SH-SY5Y (cell line): ENCODE data around the gene FAM118B.

Source experiments
- GATA2 ChIP-seq: IDR thresholded peaks from 2 replicates; pipeline ENCODE4 v1.6.1; 2011; ENCODE audit warnings: mild to moderate bottlenecking, low read depth, low read length
- GATA3 ChIP-seq: IDR thresholded peaks from 2 replicates; pipeline ENCODE4 v1.6.1; 2011; ENCODE audit warnings: low read depth, mild to moderate bottlenecking, low read length, moderate library complexity

DNA sequence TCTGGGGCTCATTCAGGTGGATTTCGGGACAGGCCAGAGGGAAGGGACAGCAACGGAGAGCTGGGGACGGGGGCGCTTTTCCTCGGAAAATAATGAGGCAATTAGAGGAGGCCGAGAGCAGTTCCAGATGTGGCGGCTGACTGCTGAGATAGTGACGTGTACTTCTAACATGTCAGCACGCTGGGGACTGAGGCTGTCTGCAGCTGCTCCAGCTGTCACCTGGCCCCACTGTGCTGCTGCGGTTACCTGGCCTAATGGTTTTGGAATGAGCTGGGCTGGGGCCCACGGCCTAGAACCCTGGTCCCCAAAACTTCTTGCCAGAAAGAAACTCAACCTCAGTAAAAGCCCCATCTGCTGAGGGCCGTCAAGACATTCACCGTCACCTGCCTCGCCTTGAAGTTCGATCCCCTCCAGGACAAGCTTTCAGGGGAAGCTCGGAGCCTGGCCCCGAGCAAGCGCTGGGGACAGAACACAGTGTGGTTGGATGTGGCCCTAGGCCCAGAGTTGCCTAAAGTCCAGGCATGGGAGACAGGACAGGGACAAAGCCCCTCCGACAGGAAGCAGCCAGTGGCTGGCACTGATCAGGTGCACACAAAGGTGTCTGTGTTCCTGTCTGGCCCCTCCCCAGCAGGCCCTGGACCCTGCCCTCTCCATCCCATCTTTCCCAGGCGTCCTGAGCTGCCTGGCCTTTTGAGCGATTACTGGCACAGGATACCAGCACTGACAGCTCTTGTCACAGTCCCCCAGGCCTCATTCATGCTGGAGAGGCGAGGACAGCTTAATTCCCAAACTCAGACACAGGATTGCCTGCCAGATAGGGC, 22.3 kb upstream of the FAM118B start:
- TF ChIP-seq GATA2 (no peak), GATA3 (no peak)
